ENCODE data around the gene DYNC2H1.
A peak's percentile ranks its signal among the peaks of the same experiment; 100 is the strongest.

Gene DYNC2H1

DNA sequence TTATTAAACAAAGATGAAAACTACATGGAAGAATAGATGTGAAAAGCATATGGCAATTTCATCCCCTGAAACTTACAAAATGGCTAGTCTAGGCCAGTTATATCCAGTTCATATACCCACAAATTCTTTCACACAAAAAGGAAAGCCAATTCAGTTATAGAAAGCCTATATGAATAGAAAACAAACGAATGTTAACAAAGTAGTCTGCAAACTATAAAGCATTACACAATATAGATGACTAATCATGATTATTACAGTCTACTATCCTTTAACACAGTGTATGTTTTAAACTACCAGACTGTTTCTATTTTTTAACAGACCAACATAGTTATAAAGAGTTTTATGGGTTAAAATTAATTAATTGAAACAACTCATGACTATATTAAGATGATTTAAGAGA, 29.4 kb upstream of the DYNC2H1 start:
- H2AFZ ChIP-seq (ENCODE audit: low read length, unreplicated experiment), result no peak overlapping the region
- H3K79me2 ChIP-seq (ENCODE audit: control insufficient read depth, insufficient read depth, low read length, unreplicated experiment), result peaks cover 42% of the 10 kb centered on the region
- peaks cover 12% of the 10 kb centered on the region for H3K4me1 ChIP-seq (ENCODE audit: control insufficient read depth, insufficient read depth, low read length, unreplicated experiment)
- H3K36me3 ChIP-seq (ENCODE audit: insufficient read depth, low read length), result peaks cover 44% of the 10 kb centered on the region
- H3K27me3 ChIP-seq (ENCODE audit: insufficient read depth, low read length), result no peaks in the 10 kb centered on the region
- peak overlapping the region; percentile 48 for H3K27ac ChIP-seq (ENCODE audit: low read depth, low read length)
- no peak overlapping the region for H3K4me3 ChIP-seq (ENCODE audit: low read depth, low read length)

DNA sequence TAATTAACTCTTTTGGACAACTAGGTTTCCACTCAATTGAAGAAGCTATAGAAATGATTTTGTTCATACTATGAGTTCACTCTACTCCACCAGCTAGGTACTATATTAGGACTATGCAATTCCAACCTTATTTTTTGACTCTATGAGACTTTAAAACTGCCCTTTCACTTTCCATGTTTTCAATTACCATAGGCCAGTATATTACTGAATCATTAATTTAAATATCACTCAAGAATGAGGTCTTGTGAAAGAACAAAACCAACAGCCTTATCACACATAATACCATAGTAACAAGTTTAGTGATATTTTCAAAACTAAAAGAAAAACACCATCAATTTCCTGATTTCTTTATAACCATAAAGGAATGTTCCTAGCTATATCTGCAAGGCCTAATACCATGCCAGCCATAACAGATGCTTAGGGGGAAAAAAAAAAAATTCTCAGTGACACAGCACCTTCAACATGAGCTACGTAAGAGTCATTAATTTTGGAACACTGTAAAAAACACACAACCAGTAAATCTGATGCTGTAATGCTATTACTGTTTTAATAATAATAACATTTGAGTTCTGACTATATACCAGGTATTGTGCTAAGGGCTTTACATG, 23.4 kb upstream of the DYNC2H1 start:
- Histone ChIP-seq H3K4me3 (ENCODE audit: low read depth, low read length) (peak overlapping the region; percentile 34; the same call in 1 of the 2 replicates), H3K27ac (ENCODE audit: low read depth, low read length) (peak overlapping the region; percentile 88), H3K4me1 (ENCODE audit: control insufficient read depth, insufficient read depth, low read length, unreplicated experiment) (peaks cover 25% of the 10 kb centered on the region), H3K36me3 (ENCODE audit: insufficient read depth, low read length) (peaks cover 17% of the 10 kb centered on the region), H3K27me3 (ENCODE audit: insufficient read depth, low read length) (no peaks in the 10 kb centered on the region), H2AFZ (ENCODE audit: low read length, unreplicated experiment) (no peak overlapping the region), H3K79me2 (ENCODE audit: control insufficient read depth, insufficient read depth, low read length, unreplicated experiment) (peaks cover 83% of the 10 kb centered on the region)

DNA sequence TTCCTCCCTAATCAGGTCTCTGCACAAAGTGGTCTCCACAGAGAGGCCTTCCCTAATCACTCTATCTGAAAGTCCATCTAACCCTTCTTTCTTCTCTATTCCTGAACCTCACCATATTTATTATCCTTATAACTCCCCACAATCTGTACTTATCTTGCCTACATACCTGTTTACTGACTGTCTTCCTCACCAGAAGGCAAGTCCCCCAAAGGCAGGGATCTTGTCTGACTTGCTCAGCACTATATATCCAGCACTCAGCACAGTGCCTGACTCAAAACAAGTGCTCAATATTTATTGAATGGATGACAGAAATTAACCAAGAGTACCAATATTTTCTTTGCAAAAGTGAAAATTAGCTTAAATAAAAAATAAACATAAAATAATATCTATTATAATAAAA, 22.8 kb upstream of the DYNC2H1 start:
- H2AFZ ChIP-seq (ENCODE audit: low read length, unreplicated experiment), result peak overlapping the region; percentile 39
- peaks cover 25% of the 10 kb centered on the region for H3K4me1 ChIP-seq (ENCODE audit: control insufficient read depth, insufficient read depth, low read length, unreplicated experiment)
- H3K79me2 ChIP-seq (ENCODE audit: control insufficient read depth, insufficient read depth, low read length, unreplicated experiment), result peaks cover 88% of the 10 kb centered on the region
- H3K36me3 ChIP-seq (ENCODE audit: insufficient read depth, low read length), result peaks cover 17% of the 10 kb centered on the region
- H3K4me3 ChIP-seq (ENCODE audit: low read depth, low read length), result peak overlapping the region; percentile 34; the same call in 1 of the 2 replicates
- peak overlapping the region; percentile 88 for H3K27ac ChIP-seq (ENCODE audit: low read depth, low read length)
- no peaks in the 10 kb centered on the region for H3K27me3 ChIP-seq (ENCODE audit: insufficient read depth, low read length)

DNA sequence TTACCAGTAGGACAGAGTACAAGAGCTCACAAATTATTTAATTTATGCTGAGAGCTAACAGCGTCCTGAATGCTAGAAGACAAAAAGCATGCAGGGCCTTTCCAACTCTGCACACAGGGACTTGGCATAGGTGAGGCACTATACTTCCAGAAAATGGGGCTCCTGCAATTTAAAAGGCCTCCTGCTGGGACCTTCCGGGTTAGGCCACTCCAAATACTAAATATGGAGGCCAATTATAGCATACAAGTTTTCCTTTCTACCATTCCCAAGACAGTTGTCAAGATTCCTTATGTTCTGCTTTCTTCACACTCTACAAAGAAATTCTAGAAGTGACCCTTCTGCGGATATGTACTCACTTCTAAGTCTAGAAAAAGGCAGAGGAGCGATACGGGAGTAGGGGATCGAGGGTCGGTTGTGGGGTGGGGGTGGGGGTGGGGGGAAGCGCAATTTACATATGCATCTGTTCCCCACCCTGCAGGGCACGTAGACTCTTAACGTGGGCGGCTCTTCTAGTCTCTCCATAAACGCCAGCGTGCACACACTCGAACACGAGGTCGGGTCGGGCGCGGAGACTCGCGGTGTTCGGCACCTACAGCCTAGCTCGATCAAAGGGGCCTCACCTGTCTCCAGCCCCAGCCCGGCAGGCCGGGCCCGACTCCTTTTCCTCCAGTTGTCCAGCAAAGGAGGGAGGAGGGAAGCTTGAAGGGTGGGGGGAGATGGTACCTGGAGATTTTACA, 18.0 kb upstream of the DYNC2H1 start:
- Histone ChIP-seq H2AFZ (ENCODE audit: low read length, unreplicated experiment) (peak overlapping the region; percentile 86), H3K4me3 (ENCODE audit: low read depth, low read length) (peak overlapping the region; percentile 94), H3K79me2 (ENCODE audit: control insufficient read depth, insufficient read depth, low read length, unreplicated experiment) (peaks cover 55% of the 10 kb centered on the region), H3K36me3 (ENCODE audit: insufficient read depth, low read length) (peaks cover 4% of the 10 kb centered on the region), H3K27ac (ENCODE audit: low read depth, low read length) (peak overlapping the region; percentile 66), H3K4me1 (ENCODE audit: control insufficient read depth, insufficient read depth, low read length, unreplicated experiment) (peaks cover 21% of the 10 kb centered on the region), H3K27me3 (ENCODE audit: insufficient read depth, low read length) (no peaks in the 10 kb centered on the region)

DNA sequence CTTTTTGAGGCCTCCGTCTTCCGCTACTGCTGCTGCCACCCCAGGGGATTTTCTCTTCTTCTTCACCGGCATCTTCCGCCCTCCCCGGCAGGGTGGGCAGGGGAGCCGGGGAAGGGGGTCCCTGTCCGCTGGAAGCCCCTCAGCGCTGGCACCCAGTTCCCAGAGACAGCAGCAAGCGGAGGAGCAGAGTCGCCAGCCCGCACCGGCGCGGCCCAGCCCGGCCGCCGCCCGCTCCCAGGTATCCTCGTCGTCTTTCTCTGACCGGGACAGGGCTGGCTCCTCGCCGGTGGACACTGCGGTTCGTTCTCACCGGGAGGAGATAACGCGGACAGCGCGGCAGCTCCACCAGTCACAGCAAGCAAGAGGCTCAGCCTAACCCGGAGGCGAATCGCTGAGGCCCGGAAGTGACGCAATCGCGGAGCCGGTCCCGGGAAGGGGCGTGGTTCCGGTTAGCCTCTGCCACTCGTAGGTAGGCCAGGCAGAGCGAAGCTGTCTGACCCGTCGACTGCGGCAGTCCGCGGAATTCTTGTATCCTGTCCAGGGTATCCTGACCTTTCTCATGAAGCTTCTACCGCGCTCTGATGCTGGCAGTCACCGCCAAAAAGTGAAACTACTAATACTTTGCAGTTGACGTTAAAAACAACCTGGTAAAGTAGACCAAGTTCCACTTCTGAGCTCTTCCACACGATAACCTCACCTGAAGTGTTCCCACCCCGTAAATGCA, 17.3 kb upstream of the DYNC2H1 start, which contains the start of gene DCUN1D5:
TSS of gene DCUN1D5 (minus strand) at position 360 of the 724 bp plus-strand sequence. CDS start at position 72, 288 bp downstream.
- no peaks in the 10 kb centered on the region for H3K27me3 ChIP-seq (ENCODE audit: insufficient read depth, low read length)
- H3K36me3 ChIP-seq (ENCODE audit: insufficient read depth, low read length), result peaks cover 4% of the 10 kb centered on the region
- peak within 1 kb of the TSS; percentile 66 for H3K27ac ChIP-seq (ENCODE audit: low read depth, low read length)
- peaks cover 49% of the 10 kb centered on the region for H3K79me2 ChIP-seq (ENCODE audit: control insufficient read depth, insufficient read depth, low read length, unreplicated experiment)
- peak within 1 kb of the TSS; percentile 86 for H2AFZ ChIP-seq (ENCODE audit: low read length, unreplicated experiment)
- peak within 1 kb of the TSS; percentile 94 for H3K4me3 ChIP-seq (ENCODE audit: low read depth, low read length)
- H3K4me1 ChIP-seq (ENCODE audit: control insufficient read depth, insufficient read depth, low read length, unreplicated experiment), result peaks cover 17% of the 10 kb centered on the region

DNA sequence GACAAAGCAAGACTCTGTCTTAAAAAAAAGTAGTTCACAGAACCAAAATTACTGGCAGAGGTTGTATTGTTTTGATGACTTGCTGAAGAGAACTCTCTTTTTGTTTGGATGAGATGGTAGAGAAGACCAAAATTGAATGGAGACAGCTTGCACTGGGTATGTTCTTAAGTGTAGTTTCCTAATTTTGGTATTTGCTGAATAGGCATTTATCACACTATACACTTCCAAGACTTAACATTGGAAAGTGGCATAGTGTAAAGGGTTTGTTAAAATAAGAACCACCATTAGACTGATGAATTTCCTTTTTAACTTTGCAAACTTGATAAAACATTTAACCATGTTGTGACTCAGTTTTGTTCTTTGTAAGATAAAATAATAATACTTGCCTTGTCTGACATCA, 11.9 kb upstream of the DYNC2H1 start:
- no peaks in the 10 kb centered on the region for H3K79me2 ChIP-seq (ENCODE audit: control insufficient read depth, insufficient read depth, low read length, unreplicated experiment)
- H3K4me1 ChIP-seq (ENCODE audit: control insufficient read depth, insufficient read depth, low read length, unreplicated experiment), result peaks cover 6% of the 10 kb centered on the region
- no peak overlapping the region for H3K27ac ChIP-seq (ENCODE audit: low read depth, low read length)
- H3K36me3 ChIP-seq (ENCODE audit: insufficient read depth, low read length), result no peaks in the 10 kb centered on the region
- 0 out of 2 replicates have a peak, but pooled peaks cover 7% of the 10 kb centered on the region for H3K27me3 ChIP-seq (ENCODE audit: insufficient read depth, low read length)
- no peak overlapping the region for H3K4me3 ChIP-seq (ENCODE audit: low read depth, low read length)
- H2AFZ ChIP-seq (ENCODE audit: low read length, unreplicated experiment), result no peak overlapping the region

DNA sequence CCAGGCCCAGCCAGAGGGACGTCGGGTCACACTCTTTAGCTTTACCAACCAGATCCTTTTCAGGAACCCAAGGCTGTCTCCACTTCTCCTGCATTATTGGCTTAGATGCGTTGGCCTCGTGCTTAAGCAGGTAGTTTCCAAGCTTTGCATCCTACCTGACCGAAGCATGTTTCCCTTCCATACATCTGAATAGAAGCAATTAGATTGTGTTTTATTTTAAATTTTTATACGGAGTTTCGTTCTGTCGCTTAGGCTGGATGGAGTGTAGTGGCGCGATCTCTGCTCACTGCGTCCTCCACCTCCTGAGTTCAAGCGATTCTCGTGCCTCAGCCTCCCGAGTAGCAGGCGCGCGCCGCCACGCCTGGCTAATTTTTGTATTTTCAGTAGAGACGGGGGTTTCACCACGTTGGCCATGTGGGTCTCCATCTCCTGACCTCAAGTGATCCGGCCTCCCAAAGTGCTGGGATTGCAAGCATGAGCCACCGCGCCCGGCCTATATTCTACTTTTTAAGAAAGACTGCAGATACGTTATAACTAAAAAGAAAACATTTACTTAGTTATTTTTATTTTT, 677 bp downstream of the DYNC2H1 start:
- H3K79me2 ChIP-seq (ENCODE audit: control insufficient read depth, insufficient read depth, low read length, unreplicated experiment), result peaks cover 37% of the 10 kb centered on the region
- peak overlapping the region; percentile 87 for H3K27ac ChIP-seq (ENCODE audit: low read depth, low read length)
- H2AFZ ChIP-seq (ENCODE audit: low read length, unreplicated experiment), result peak overlapping the region; percentile 99
- H3K4me3 ChIP-seq (ENCODE audit: low read depth, low read length), result peak overlapping the region; percentile 100
- H3K27me3 ChIP-seq (ENCODE audit: insufficient read depth, low read length), result no peaks in the 10 kb centered on the region
- peaks cover 11% of the 10 kb centered on the region for H3K36me3 ChIP-seq (ENCODE audit: insufficient read depth, low read length)
- H3K4me1 ChIP-seq (ENCODE audit: control insufficient read depth, insufficient read depth, low read length, unreplicated experiment), result peaks cover 31% of the 10 kb centered on the region

DNA sequence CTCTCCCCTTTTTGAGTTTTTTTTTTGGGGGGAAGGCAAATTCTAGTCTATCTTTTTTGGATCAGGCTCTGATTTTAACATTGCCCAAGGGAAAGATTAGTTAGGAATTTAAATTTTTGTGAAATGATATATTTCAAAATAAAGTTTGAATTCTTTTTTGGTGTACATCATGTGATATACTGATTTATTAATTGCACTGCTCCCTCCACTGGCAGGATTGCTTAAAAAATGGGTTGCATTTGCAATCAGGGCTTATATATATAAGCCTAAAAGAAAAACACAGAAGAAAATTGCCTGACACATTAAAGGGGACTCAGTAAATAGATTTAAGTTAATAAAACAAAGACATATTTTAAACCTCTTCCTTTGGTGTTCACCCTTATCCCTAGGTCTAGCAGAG, 1.2 kb downstream of the DYNC2H1 start:
- Histone ChIP-seq H3K4me3 (ENCODE audit: low read depth, low read length) (peak overlapping the region; percentile 100), H3K79me2 (ENCODE audit: control insufficient read depth, insufficient read depth, low read length, unreplicated experiment) (peaks cover 37% of the 10 kb centered on the region), H3K36me3 (ENCODE audit: insufficient read depth, low read length) (peaks cover 11% of the 10 kb centered on the region), H3K4me1 (ENCODE audit: control insufficient read depth, insufficient read depth, low read length, unreplicated experiment) (peaks cover 31% of the 10 kb centered on the region), H2AFZ (ENCODE audit: low read length, unreplicated experiment) (peak overlapping the region; percentile 99), H3K27me3 (ENCODE audit: insufficient read depth, low read length) (no peaks in the 10 kb centered on the region), H3K27ac (ENCODE audit: low read depth, low read length) (peak overlapping the region; percentile 87)

DNA sequence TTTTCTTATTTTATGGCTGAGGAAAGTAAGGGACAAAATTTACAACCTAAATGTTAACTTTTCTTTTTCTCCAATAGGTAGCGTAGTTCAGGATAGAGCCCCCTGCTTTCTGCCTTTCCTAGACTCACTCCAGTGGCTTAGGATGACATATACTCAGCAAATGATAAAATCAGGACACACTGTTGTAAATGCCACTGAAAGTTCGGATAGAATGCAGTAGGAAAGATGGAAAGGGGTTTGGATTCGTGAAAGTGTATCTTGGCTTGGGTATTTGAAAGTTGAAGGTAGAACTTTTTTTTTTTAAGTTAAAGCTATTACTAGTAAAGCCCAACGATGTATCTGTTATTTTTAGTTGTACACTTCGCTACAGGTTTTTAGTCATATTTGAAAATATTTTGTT, 2.2 kb downstream of the DYNC2H1 start:
- H2AFZ ChIP-seq (ENCODE audit: low read length, unreplicated experiment), result no peak overlapping the region

DNA sequence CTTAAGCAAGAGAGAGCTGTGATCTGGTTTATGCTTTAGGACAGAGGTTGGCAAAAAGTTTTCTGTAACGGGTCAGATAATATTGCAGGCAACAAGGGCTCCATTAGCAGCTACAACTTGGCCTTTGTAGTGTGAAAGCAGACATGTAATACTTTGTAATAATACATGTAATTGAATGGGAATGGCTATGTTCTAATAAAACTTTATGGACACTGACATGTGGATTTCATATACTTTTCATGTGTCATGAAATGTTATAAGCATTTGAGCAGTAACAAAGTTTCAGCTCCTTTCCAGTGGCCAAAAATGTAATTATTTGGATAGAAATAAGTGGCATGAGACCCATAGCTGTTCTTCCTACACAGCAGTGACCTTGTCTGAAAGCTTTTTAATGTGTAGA, 3.1 kb downstream of the DYNC2H1 start:
- Histone ChIP-seq H3K79me2 (ENCODE audit: control insufficient read depth, insufficient read depth, low read length, unreplicated experiment) (peaks cover 37% of the 10 kb centered on the region), H3K4me1 (ENCODE audit: control insufficient read depth, insufficient read depth, low read length, unreplicated experiment) (peaks cover 31% of the 10 kb centered on the region), H3K36me3 (ENCODE audit: insufficient read depth, low read length) (peaks cover 11% of the 10 kb centered on the region), H3K27me3 (ENCODE audit: insufficient read depth, low read length) (no peaks in the 10 kb centered on the region), H3K27ac (ENCODE audit: low read depth, low read length) (no peak overlapping the region), H2AFZ (ENCODE audit: low read length, unreplicated experiment) (no peak overlapping the region), H3K4me3 (ENCODE audit: low read depth, low read length) (peak overlapping the region; percentile 100)

More for the DNA sequence above, 2.2 kb downstream of the DYNC2H1 start:
- Histone ChIP-seq H3K27me3 (ENCODE audit: insufficient read depth, low read length) (no peaks in the 10 kb centered on the region), H3K27ac (ENCODE audit: low read depth, low read length) (no peak overlapping the region), H3K79me2 (ENCODE audit: control insufficient read depth, insufficient read depth, low read length, unreplicated experiment) (peaks cover 37% of the 10 kb centered on the region), H3K4me1 (ENCODE audit: control insufficient read depth, insufficient read depth, low read length, unreplicated experiment) (peaks cover 31% of the 10 kb centered on the region), H3K36me3 (ENCODE audit: insufficient read depth, low read length) (peaks cover 11% of the 10 kb centered on the region), H3K4me3 (ENCODE audit: low read depth, low read length) (peak overlapping the region; percentile 100)
